ENCODE results near the gene JARID2.

JARID2 gene

GRCh38 chr6:15331143-15331542 is 85.3 kb downstream of the JARID2 start:
- Histone ChIP-seq H3K9me3 (ENCODE audit: insufficient read depth, low read depth, low read length) (no peaks in the 10 kb centered on the region), H3K4me3 (ENCODE audit: low read length) (no peak overlapping the region), H3K9ac (ENCODE audit: low read depth, low read length) (no peak overlapping the region), H3K4me1 (ENCODE audit: insufficient read depth, low read length) (peaks cover 67% of the 10 kb centered on the region), H3K36me3 (ENCODE audit: insufficient read depth, low read length) (peaks cover 7% of the 10 kb centered on the region; the same call in 1 of the 2 replicates), H3K27ac (ENCODE audit: low read depth, low read length) (no peak overlapping the region), H3K27me3 (ENCODE audit: insufficient read depth, low read length) (no peaks in the 10 kb centered on the region)

DNA sequence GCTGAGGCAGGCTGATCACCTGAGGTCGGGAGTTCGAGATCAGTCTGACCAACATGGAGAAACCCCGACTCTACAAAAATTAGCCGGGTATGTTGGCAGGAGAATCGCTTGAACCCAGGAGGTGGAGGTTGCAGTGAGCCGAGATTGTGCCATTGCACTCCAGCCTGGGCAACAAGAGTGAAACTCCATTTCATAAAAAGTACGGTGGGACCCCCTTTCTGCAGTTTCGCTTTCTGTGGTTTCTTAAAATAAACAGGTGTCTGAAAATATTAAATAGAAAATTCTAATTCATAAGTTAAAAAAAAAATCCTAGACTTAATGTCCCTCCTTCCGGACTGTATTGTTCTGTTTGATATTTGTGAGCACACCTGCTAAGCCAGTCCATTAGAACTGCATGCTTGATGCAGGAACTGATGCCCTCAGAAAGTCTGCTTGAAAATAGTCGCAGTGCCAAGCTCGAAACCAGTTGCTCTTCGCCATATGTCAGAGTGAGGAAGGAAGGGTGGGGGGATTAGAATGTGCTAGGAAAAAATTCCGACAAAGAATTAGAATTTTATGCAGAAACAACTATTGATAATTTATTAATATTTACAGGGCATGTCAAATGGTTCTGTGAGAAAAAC is 85.9 kb downstream of the JARID2 start:
- no peak overlapping the region for H3K4me3 ChIP-seq (ENCODE audit: low read length)
- peaks cover 7% of the 10 kb centered on the region; the same call in 1 of the 2 replicates for H3K36me3 ChIP-seq (ENCODE audit: insufficient read depth, low read length)
- H3K4me1 ChIP-seq (ENCODE audit: insufficient read depth, low read length) = peaks cover 67% of the 10 kb centered on the region
- WGBS = 96% methylated on average over 12 of the region's 13 CpGs
- no peaks in the 10 kb centered on the region for H3K27me3 ChIP-seq (ENCODE audit: insufficient read depth, low read length)
- no peak overlapping the region for H3K27ac ChIP-seq (ENCODE audit: low read depth, low read length)
- H3K9me3 ChIP-seq (ENCODE audit: insufficient read depth, low read depth, low read length) = no peaks in the 10 kb centered on the region
- no peak overlapping the region for H3K9ac ChIP-seq (ENCODE audit: low read depth, low read length)

DNA sequence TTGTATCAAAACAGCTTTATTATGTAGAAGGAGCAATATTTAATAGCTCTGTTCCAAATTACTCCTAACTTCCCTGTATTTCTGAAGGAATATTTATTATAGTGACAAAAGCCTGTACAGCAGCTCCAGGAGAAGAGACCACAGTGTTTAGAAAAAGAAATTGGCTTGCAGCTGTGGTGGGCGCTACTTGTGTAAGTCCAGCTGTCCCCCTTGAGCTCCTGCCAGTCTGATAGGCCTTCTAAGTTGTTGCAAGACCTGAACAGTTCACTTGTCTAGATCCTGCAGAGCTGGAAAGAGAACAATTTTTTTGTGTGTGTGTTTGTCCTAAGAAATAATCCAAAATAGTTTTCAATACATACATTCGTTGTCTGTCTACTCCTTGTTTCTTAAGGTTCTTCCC is 86.6 kb downstream of the JARID2 start:
- no peak overlapping the region for H3K4me3 ChIP-seq (ENCODE audit: low read length)
- no peak overlapping the region for H3K9ac ChIP-seq (ENCODE audit: low read depth, low read length)
- no peaks in the 10 kb centered on the region for H3K27me3 ChIP-seq (ENCODE audit: insufficient read depth, low read length)
- H3K9me3 ChIP-seq (ENCODE audit: insufficient read depth, low read depth, low read length) = no peaks in the 10 kb centered on the region
- WGBS = 95% methylated on average over 1 of the region's 2 CpGs
- peaks cover 7% of the 10 kb centered on the region; the same call in 1 of the 2 replicates for H3K36me3 ChIP-seq (ENCODE audit: insufficient read depth, low read length)
- no peak overlapping the region for H3K27ac ChIP-seq (ENCODE audit: low read depth, low read length)
- peaks cover 67% of the 10 kb centered on the region for H3K4me1 ChIP-seq (ENCODE audit: insufficient read depth, low read length)

DNA sequence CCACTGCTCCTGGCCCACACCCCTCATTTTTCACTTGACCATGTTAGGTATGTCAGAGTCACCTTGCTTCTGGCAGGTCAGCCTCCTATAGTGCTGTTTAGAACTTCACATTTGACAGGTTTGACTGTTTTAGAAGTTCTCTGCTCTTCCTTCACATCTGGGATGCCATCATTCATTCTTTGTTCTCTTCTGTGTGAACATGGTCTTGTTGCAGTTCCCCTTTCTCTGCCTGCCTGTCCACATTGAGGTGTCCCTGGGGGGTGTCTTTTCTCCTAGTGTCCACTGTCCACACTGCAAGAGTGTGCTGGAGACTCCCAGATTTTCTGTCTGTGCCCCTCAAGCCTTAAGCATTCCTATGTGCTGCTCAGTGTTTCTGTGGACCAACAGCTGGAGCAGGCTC is 89.5 kb downstream of the JARID2 start:
- peaks cover 60% of the 10 kb centered on the region for H3K4me1 ChIP-seq (ENCODE audit: insufficient read depth, low read length)

DNA sequence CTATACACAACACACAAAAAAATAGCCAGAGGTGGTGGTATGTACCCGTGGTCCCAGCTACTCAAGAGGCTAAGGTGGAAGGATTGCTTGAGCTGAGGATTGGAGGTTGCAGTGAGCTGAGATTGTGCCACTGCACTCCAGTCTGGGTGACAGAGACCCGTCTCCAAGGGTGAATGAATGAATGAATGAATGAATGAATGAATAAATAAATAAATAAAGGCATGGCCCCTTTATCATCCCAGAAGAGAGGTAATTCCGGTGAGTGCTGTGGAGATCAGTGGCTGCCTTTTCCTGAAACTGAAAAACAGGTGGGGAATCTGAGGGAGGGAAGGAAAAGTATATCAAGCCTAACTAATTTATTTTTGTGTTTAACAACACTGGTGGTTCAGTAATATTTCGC is 90.0 kb downstream of the JARID2 start:
- Histone ChIP-seq H3K9ac (ENCODE audit: low read depth, low read length) (no peak overlapping the region), H3K27ac (ENCODE audit: low read depth, low read length) (no peak overlapping the region), H3K4me1 (ENCODE audit: insufficient read depth, low read length) (peaks cover 60% of the 10 kb centered on the region), H3K4me3 (ENCODE audit: low read length) (no peak overlapping the region), H3K9me3 (ENCODE audit: insufficient read depth, low read depth, low read length) (no peaks in the 10 kb centered on the region), H3K27me3 (ENCODE audit: insufficient read depth, low read length) (no peaks in the 10 kb centered on the region), H3K36me3 (ENCODE audit: insufficient read depth, low read length) (no peaks in the 10 kb centered on the region)
- 85% methylated on average over 4 of the region's 4 CpGs for WGBS

More for the DNA sequence above, 89.5 kb downstream of the JARID2 start:
- Histone ChIP-seq H3K9ac (ENCODE audit: low read depth, low read length) (no peak overlapping the region), H3K4me3 (ENCODE audit: low read length) (no peak overlapping the region), H3K27ac (ENCODE audit: low read depth, low read length) (no peak overlapping the region), H3K36me3 (ENCODE audit: insufficient read depth, low read length) (no peaks in the 10 kb centered on the region), H3K9me3 (ENCODE audit: insufficient read depth, low read depth, low read length) (no peaks in the 10 kb centered on the region), H3K27me3 (ENCODE audit: insufficient read depth, low read length) (no peaks in the 10 kb centered on the region)

DNA sequence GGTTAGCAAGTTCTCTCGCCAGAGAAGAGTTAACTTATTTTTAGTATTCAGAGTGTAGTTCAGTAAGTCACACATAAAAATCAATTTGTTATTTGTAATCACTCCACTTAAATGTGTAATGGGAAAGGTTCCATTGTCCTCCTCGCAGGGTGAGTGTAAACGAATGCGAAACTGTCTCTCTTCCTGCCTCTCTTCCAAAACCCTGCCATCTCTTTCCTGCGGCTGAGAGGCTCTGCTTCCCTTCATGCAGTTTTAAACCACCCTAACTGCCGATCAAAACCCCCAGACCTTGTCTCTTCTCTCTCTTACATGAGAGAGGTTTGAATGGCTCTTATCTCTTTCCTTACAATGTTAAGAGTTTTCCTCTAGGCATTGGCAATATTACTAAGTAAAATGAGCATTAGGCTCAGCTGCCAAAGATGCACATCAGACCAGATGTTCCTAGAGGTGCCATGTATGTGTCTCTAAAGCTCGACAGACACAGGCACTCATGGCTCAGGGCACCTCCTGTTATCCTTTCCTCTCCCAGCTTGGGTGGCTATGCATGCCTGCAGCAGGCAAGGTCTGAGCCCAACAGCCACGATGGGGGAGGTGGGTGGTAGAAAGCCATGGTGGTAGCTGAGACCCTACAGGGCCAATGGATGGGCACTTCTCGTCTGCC is 91.2 kb downstream of the JARID2 start:
- Histone ChIP-seq H3K27me3 (ENCODE audit: insufficient read depth, low read length) (no peaks in the 10 kb centered on the region), H3K27ac (ENCODE audit: low read depth, low read length) (no peak overlapping the region), H3K4me1 (ENCODE audit: insufficient read depth, low read length) (peaks cover 66% of the 10 kb centered on the region), H3K9me3 (ENCODE audit: insufficient read depth, low read depth, low read length) (no peaks in the 10 kb centered on the region), H3K9ac (ENCODE audit: low read depth, low read length) (no peak overlapping the region), H3K4me3 (ENCODE audit: low read length) (no peak overlapping the region), H3K36me3 (ENCODE audit: insufficient read depth, low read length) (no peaks in the 10 kb centered on the region)
- 51% methylated on average over 8 of the region's 9 CpGs for WGBS

DNA sequence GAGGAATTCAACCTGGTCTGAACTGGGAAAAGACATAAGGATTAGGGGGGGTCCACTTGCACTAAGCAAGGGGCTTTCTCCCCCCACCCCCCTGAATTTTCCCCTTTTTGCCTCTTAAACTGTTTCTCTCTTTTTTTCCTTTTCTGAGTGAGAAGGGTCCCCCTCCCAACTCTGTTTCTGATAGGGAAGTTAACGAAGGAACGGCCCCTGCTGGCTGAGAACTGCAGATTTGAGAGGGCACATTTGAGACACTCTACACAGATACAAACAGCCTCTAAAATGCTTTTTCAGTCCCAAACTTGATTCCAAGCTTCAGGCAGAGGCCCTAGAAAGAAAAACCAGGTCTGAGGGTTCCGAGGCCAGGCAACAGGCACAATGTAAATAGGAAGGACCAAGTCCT is 91.7 kb downstream of the JARID2 start:
- Histone ChIP-seq H3K4me3 (ENCODE audit: low read length) (no peak overlapping the region), H3K36me3 (ENCODE audit: insufficient read depth, low read length) (no peaks in the 10 kb centered on the region), H3K4me1 (ENCODE audit: insufficient read depth, low read length) (peaks cover 72% of the 10 kb centered on the region), H3K27ac (ENCODE audit: low read depth, low read length) (no peak overlapping the region), H3K9me3 (ENCODE audit: insufficient read depth, low read depth, low read length) (no peaks in the 10 kb centered on the region), H3K9ac (ENCODE audit: low read depth, low read length) (no peak overlapping the region), H3K27me3 (ENCODE audit: insufficient read depth, low read length) (no peaks in the 10 kb centered on the region)
- WGBS = 55% methylated on average over 3 of the region's 3 CpGs

DNA sequence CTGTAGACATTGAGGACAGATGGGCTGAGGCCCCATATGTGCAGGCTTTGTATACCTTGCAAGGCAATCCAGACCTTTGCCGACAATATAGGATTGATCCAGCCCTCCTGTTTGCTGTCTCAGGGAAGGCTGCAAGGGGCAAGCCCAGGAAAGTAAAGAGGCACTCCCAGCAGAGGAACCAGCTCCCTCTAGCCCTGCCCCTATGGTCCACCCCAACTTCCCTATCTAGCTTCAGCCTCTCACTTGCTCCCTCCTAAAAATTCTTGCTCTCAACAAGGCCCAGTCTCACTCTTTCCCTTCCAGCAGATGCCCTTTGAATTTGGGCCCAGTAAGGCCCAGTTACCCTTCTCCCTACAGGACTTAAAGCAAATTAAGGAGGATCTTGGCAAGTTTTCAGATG is 92.6 kb downstream of the JARID2 start:
- no peak overlapping the region for H3K27ac ChIP-seq (ENCODE audit: low read depth, low read length)
- H3K4me1 ChIP-seq (ENCODE audit: insufficient read depth, low read length) = peaks cover 80% of the 10 kb centered on the region
- no peaks in the 10 kb centered on the region for H3K9me3 ChIP-seq (ENCODE audit: insufficient read depth, low read depth, low read length)
- no peaks in the 10 kb centered on the region for H3K36me3 ChIP-seq (ENCODE audit: insufficient read depth, low read length)
- H3K27me3 ChIP-seq (ENCODE audit: insufficient read depth, low read length) = no peaks in the 10 kb centered on the region
- 89% methylated on average over 1 of the region's 1 CpG for whole genome bisulfite sequencing
- no peak overlapping the region for H3K9ac ChIP-seq (ENCODE audit: low read depth, low read length)
- no peak overlapping the region for H3K4me3 ChIP-seq (ENCODE audit: low read length)

DNA sequence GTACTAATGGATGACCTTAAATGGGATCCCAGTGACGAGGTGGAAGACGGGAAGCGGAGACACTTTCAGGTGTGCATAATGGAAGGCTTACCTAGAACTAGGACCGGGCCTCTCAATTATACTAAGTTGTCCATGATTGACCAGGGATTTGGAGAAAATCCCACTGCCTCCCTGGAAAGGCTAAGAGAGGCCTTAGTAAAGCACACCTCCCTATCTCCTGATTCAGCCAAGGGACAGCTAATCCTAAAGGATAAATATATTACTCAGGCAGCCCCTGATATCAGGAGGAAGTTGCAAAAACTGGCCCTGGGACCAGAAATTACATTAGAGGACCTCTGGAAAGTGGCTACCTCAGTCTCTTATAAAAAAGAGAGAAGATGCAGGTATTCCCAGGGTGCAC is 93.2 kb downstream of the JARID2 start:
- Histone ChIP-seq H3K9me3 (ENCODE audit: insufficient read depth, low read depth, low read length) (no peaks in the 10 kb centered on the region), H3K4me1 (ENCODE audit: insufficient read depth, low read length) (peaks cover 86% of the 10 kb centered on the region), H3K4me3 (ENCODE audit: low read length) (no peak overlapping the region), H3K27me3 (ENCODE audit: insufficient read depth, low read length) (no peaks in the 10 kb centered on the region), H3K36me3 (ENCODE audit: insufficient read depth, low read length) (no peaks in the 10 kb centered on the region), H3K9ac (ENCODE audit: low read depth, low read length) (no peak overlapping the region), H3K27ac (ENCODE audit: low read depth, low read length) (no peak overlapping the region)
- 90% methylated on average over 4 of the region's 4 CpGs for WGBS

DNA sequence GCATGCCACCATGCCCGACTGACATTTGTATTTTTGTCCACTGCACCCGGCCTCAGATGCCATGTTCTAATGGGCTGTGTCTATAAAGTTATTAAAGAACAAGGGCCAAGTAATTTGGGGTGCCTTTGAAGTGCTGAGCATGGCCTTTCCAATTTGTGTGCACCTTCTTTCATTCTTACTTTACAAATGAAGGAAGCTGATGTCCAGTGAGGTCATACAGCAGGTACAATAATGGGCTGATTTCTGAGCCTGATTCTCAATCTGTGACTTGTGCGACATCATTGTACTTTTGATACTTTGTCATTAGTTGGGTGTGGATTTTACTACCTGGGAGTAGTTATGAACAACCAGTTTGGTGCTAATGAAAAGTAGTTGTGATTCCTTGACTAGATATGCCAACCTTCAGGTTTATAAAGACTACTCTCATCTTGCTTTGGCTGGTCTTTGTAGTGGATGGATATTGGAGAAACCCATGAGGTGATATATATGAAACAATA is 94.3 kb downstream of the JARID2 start:
- Histone ChIP-seq H3K4me3 (ENCODE audit: low read length) (no peak overlapping the region), H3K36me3 (ENCODE audit: insufficient read depth, low read length) (no peaks in the 10 kb centered on the region), H3K4me1 (ENCODE audit: insufficient read depth, low read length) (peaks cover 91% of the 10 kb centered on the region), H3K27ac (ENCODE audit: low read depth, low read length) (no peak overlapping the region), H3K9me3 (ENCODE audit: insufficient read depth, low read depth, low read length) (no peaks in the 10 kb centered on the region), H3K27me3 (ENCODE audit: insufficient read depth, low read length) (no peaks in the 10 kb centered on the region), H3K9ac (ENCODE audit: low read depth, low read length) (no peak overlapping the region)
- 95% methylated on average over 3 of the region's 3 CpGs for WGBS

GRCh38 chr6:15340775-15341174 is 94.9 kb downstream of the JARID2 start:
- no peaks in the 10 kb centered on the region for H3K27me3 ChIP-seq (ENCODE audit: insufficient read depth, low read length)
- no peaks in the 10 kb centered on the region for H3K36me3 ChIP-seq (ENCODE audit: insufficient read depth, low read length)
- H3K9me3 ChIP-seq (ENCODE audit: insufficient read depth, low read depth, low read length) = no peaks in the 10 kb centered on the region
- no peak overlapping the region for H3K27ac ChIP-seq (ENCODE audit: low read depth, low read length)
- H3K4me3 ChIP-seq (ENCODE audit: low read length) = no peak overlapping the region
- WGBS = 50% methylated on average over 1 of the region's 4 CpGs
- H3K4me1 ChIP-seq (ENCODE audit: insufficient read depth, low read length) = peaks cover 91% of the 10 kb centered on the region
- H3K9ac ChIP-seq (ENCODE audit: low read depth, low read length) = no peak overlapping the region

All from HUES64 (cell line).